GM10266 (cell line): ENCODE results near the gene SPATA19.

Experiments used
- DNase-seq: peaks from one replicate; pipeline ENCODE4 v3.0.0; 2012; ENCODE audit errors: extremely low spot score
- TF ChIP-seq, protein P1 (sequence below): IDR thresholded peaks from 2 replicates; pipeline ENCODE4 v1.5.1; 2012; ENCODE audit warnings: mild to moderate bottlenecking, low read depth; ENCODE audit not compliant: control insufficient read depth, insufficient read depth; ENCODE audit errors: missing control alignments

SPATA19 gene, protein sequence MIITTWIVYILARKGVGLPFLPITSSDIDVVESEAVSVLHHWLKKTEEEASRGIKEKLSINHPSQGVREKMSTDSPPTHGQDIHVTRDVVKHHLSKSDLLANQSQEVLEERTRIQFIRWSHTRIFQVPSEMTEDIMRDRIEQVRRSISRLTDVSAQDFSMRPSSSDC

DNA sequence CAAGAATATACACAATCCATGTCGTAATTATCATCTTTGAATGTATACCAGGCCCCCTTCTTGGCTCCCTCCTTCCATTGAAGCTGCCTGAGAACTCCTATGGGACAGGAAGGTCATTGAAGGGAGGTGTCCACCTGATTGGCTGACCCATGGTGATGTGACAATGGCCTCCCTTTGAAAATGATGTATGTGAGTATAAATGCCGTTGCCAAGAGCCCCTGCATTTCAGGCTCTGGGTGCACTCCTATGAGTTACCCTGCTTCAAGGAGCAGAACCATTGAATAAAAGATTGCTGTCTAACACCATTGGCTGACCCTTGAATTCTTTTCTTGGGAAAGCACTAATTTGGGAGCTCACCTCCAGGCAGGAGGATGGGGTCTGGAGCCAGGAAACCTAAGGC, at the start of gene SPATA19:
Gene SPATA19, minus strand, starts transcription at position 101 of the 400 bp plus-strand sequence. Its CDS starts 67 bp downstream, at position 34.
- TF ChIP-seq, protein P1, sequence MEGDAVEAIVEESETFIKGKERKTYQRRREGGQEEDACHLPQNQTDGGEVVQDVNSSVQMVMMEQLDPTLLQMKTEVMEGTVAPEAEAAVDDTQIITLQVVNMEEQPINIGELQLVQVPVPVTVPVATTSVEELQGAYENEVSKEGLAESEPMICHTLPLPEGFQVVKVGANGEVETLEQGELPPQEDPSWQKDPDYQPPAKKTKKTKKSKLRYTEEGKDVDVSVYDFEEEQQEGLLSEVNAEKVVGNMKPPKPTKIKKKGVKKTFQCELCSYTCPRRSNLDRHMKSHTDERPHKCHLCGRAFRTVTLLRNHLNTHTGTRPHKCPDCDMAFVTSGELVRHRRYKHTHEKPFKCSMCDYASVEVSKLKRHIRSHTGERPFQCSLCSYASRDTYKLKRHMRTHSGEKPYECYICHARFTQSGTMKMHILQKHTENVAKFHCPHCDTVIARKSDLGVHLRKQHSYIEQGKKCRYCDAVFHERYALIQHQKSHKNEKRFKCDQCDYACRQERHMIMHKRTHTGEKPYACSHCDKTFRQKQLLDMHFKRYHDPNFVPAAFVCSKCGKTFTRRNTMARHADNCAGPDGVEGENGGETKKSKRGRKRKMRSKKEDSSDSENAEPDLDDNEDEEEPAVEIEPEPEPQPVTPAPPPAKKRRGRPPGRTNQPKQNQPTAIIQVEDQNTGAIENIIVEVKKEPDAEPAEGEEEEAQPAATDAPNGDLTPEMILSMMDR = no peak
- DNase-seq = no peak

DNA sequence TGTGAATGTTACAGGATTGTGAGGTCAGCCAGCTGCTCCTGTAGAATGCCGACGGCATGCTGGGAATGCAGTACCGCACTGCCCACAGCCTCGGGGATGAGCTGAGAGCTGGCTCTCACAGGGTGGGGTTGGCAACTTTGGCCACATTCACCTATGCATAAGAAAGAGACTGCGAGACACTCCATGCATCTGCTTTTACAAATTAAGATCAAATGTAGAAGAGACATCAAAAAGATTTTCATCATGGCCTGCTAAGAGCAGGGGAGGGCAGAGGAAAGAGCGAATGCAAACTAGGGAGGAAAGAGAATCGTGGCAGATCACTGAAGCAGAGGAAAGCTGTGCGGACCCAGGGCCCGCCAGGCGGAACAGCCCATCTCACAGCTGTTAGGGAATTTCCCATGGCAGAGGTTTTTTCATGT, 49.8 kb upstream of the SPATA19 start:
- TF ChIP-seq, protein P1 = no peak
- no peak for DNase-seq

DNA sequence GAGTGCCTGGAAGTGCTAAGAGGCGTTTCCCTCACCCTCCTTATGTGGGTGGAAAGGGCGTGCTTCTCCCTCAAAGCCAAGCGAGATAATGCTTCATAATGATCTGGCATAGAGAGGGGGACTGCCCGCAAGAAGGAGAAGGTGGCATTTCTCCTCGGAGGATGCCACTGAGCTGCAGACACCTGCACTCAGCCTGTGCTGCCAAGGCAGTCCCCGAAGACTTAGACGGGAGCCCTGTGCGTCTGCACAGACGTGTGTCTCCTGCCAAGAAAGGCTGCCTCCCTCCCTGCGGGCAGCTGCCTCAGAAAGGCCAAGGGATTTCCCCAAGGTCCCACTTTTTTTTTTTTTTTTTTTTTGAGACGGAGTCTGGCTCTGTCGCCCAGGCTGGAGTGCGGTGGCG, 48.1 kb upstream of the SPATA19 start:
- TF ChIP-seq, protein P1 = no peak
- DNase-seq = no peak

DNA sequence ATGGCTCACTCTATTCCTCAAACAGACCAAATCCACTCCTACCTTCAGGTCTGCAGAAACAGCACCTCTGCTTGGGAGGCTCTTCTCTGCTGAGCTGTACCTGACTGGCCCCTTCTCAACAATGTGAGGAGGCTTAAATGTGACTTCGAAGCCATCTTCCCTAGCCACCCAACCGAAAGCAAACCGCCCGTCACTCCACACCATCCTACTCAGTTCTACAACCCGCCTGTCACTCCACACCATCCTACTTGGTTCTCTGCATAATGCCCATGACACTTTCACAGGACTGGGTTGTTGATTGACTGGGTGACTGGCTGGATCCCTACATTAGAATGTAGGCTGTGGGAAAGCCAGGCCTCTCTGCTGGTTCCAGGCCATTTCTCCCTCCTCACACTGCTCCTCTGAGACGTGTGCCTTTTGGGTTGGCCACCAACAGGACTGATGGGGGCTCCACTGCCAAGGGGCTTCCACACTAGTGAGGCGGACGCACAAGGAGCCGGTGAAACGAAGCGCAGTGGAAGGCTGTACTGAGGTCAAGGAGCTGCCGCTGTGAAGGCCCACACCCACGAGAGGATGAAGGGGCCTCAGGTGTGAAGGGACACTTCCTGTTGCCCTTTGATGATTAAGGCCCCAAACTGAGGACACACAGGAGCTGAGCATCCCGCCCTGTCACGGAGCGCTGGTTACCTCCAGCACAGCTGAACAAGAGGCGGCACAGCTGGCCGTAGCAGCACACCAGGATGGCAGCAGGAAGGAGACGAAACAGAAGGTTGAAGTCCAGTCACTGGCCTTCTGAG, 47.5 kb upstream of the SPATA19 start:
- TF ChIP-seq, protein P1 = no peak
- no peak for DNase-seq

DNA sequence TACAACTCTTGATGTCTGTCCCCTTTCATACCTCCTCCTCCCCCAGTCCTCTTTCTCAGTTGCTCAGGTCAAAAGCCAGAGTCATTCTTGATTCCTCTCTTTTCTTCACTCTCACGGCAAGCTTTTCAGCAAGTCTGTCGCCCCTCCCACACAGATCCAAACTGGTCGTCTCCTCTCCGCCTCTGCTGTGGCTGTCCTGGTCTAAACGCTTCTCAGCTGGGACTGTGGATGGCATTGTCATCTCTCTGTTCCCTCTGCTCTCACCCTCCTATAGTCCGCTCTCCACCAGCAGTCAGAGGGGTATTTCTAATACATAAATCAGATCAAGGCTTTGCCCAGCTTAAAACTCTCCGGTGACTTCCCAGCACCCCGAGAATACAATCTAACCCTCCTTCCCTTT, 46.8 kb upstream of the SPATA19 start:
- TF ChIP-seq, protein P1 = no peak
- no peak for DNase-seq

DNA sequence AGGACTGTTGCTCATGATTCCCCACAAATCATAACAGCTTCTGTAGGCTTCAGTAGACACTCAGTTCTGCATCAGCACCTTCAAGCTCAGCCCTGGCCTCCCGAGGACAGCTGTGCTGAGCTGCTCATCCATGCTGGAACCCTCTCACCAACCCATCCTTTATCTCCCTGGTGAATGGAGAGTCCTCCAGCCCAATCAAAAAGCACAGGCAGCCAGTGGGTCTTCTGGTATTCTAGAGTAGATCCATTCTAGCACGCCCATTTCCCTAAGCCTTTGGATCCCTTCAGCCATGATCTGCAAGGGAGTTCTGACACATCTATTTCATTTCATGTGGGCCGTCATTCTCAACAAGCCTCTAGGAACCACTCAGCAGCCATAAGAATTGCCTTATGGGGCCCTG, 44.6 kb upstream of the SPATA19 start:
- DNase-seq = no peak
- TF ChIP-seq, protein P1 = no peak

DNA sequence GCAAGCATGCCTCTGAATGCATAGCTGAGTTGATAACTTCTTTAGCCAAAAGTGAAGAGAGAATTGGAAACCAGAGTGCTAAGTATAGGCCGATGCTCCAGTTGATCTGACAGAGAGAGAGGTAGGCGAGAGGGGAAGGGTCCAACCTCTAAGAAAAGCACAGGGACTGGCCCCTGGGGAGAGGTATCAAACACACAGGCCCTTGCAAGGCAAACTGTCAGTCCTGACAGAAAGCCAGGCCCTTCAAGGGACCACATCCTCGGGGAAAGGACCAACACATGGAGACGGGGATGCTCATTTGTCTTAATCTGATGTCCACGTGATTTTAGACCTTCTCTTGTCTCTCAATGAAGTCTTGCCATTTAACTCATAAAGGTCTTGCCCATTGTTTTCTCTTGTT, 43.9 kb upstream of the SPATA19 start:
- TF ChIP-seq, protein P1 = no peak
- DNase-seq = no peak
